ENCODE data around the gene IFRD1. TPM values are rescaled to one million over a fixed set of nuclear protein-coding genes. Genes with fewer than 3 reads are reported as not detected.
A peak's percentile ranks its signal among the peaks of the same experiment; 100 is the strongest.

The IFRD1 gene
- total RNA-seq, 1 donor from 2014 or later, result 51.1 TPM

- no peak for DNase-seq (ENCODE audit: low read depth)
Observed at GRCh38 chr7:112487457-112488263, 37.4 kb downstream of the IFRD1 start.

- no peak for DNase-seq (ENCODE audit: low read depth)
Observed at GRCh38 chr7:112488264-112488552, 37.9 kb downstream of the IFRD1 start.

GRCh38 chr7:112492186-112492585 lies 41.9 kb downstream of the IFRD1 start:
- no peak for DNase-seq (ENCODE audit: low read depth)

- DNase-seq (ENCODE audit: low read depth), result no peak
Observed at GRCh38 chr7:112494656-112495055, 44.4 kb downstream of the IFRD1 start.

GRCh38 chr7:112495156-112495788 lies 45.0 kb downstream of the IFRD1 start:
- peak; percentile 41 for DNase-seq (ENCODE audit: low read depth)

- peak; percentile 90 for DNase-seq (ENCODE audit: low read depth)
Observed at GRCh38 chr7:112495810-112496462, 45.7 kb downstream of the IFRD1 start.

- peak; percentile 37 for DNase-seq (ENCODE audit: low read depth)
Observed at GRCh38 chr7:112497481-112497880, 47.2 kb downstream of the IFRD1 start.

GRCh38 chr7:112500619-112501018 lies 50.4 kb downstream of the IFRD1 start:
- DNase-seq (ENCODE audit: low read depth), result no peak

GRCh38 chr7:112501801-112502503 lies 51.7 kb downstream of the IFRD1 start:
- DNase-seq (ENCODE audit: low read depth), result no peak

GRCh38 chr7:112502700-112503099 lies 52.4 kb downstream of the IFRD1 start:
- DNase-seq (ENCODE audit: low read depth), result no peak

GRCh38 chr7:112503361-112503972 lies 53.2 kb downstream of the IFRD1 start:
- DNase-seq (ENCODE audit: low read depth), result no peak

- no peak for DNase-seq (ENCODE audit: low read depth)
Observed at GRCh38 chr7:112504093-112504695, 53.9 kb downstream of the IFRD1 start.

GRCh38 chr7:112505495-112505894 lies 55.2 kb downstream of the IFRD1 start:
- DNase-seq (ENCODE audit: low read depth), result no peak

- no peak for DNase-seq (ENCODE audit: low read depth)
Observed at GRCh38 chr7:112508404-112508803, 58.1 kb downstream of the IFRD1 start.

- DNase-seq (ENCODE audit: low read depth), result no peak
Observed at GRCh38 chr7:112509402-112509801, 59.1 kb downstream of the IFRD1 start.

- peak; percentile 62 for DNase-seq (ENCODE audit: low read depth)
Observed at GRCh38 chr7:112510001-112510742, 59.9 kb downstream of the IFRD1 start.

- no peak for DNase-seq (ENCODE audit: low read depth)
Observed at GRCh38 chr7:112510743-112511110, 60.5 kb downstream of the IFRD1 start.

- DNase-seq (ENCODE audit: low read depth), result no peak
Observed at GRCh38 chr7:112511451-112512202, 61.4 kb downstream of the IFRD1 start.

GRCh38 chr7:112512451-112513210 lies 62.4 kb downstream of the IFRD1 start:
- no peak for DNase-seq (ENCODE audit: low read depth)

Measured in renal cortical epithelial cell (primary cell).